OCI-M2 (cell line): Measurements from ENCODE around the gene PPP1R9A.

Experiments
- DNase-seq: peaks from one replicate; lab custom pipeline; 2025; ENCODE audit not compliant: unreplicated experiment; lab: John Stamatoyannopoulos, UW

PPP1R9A gene

GRCh38 chr7:95198863-95199262 is 291.5 kb downstream of the PPP1R9A start:
- DNase-seq: no peak

DNA sequence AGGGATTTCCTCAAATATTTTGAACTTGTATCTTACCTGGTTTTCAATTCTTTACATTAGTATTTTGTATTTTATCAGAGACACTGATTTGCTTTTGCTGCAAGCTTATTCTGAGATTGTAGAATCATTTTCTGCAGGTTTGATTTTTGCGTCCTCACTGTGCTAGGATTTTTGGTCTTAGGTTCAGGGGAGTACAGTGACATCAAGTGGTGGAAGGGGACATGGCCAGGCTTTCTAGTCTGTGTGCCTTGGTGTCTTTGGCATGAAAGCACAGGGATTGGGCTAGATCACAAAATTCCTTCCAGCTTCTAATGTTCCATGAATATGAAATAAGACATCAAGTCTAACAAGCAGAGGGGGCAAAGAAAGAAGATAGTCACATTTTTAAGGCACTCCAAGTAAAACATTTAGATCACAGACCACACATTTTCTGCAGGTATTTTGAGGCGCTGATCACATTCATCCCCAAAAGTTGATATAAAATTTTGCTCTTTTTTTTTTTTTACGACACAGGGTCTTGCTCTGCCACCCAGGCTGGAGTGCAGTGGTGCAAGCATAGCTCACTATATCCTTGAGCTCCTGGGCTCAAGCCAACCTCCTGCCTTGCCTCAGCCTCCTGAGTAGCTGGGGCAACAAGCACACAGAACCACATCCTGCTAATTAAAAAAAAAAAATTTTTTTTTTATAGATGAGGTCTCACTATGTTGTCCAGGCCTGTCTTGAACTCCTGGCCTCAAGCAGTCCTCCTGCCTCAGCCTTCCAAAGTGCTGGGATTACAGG is 292.6 kb downstream of the PPP1R9A start:
- DNase-seq: no peak

DNA sequence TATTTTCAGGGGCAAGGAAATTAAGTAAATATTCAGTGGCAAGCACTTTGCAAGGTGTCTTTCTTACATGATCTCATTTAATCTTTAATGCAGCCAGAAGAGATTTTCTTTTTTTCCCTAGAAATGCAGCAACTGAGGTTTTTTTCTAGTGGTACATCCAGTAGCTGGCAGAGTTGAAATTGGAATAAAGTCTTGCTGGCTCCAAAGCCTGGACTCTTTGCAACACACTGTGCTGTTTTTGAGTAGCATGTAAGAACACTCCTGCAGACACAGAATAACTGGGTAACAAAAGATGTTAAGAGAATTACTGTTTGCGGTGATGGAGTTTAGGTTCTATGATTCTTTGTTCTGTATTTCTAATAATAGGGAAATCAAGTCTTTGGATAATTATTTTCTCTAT is 293.3 kb downstream of the PPP1R9A start:
- no peak for DNase-seq

GRCh38 chr7:95201727-95202126 is 294.3 kb downstream of the PPP1R9A start:
- no peak for DNase-seq

DNA sequence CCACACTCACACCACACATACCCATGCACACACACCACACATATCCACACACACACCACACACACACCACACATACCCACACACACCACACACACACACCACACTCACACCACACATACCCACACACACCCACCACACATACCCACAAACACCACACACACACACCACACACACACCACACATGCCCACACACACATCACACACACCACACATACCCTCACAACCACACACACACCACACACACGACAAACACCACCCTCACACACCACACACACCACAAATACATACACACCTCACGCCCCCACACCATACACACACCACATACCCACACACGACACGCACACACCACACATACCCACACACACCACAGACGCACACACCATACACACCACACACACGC is 297.2 kb downstream of the PPP1R9A start:
- no peak for DNase-seq

DNA sequence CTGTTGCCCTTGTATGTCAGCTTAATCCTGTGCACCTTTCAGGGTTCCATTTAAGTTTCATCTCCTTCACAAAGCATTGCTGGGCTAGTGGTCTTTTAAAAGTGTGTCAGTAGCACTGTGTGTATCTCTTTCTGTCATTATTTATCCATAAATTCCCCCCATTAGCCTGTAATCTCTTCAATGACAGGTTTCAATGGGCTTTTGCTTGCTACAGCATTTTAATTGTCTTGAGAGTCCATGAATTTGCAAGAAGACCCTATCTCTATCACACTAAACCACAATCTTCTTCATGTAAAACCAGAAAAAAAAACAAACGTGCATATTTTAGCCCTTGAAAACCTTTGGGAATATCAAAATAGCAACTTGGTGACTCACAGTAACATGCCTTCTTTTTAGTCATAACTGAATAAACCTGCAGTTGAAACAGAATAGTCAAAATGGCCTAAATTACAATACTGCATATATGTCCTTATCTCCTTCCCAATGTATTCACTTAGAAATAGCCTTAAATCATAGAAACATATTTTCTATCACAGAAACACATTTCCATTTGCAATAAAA is 298.4 kb downstream of the PPP1R9A start:
- DNase-seq: no peak

- DNase-seq: no peak
Observed at GRCh38 chr7:95209276-95209675, 301.9 kb downstream of the PPP1R9A start.

DNA sequence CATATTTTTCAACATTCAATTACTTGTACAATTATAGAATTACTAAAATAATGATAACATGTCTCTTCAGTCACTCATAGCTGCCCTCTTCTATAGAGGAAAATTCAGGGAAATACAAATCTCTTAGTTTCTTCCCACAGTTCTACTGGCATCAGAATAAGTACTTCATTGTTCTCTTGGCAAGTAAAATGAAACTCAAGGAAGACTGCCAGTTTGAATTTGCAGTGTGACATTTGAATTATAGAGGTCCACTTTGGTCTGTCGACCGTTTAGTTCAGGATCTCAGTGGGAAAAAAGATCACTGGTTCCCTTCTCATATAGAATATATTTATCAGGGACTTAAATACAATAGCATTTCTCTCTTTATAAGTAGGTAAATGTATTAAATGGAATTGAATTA is 302.4 kb downstream of the PPP1R9A start:
- no peak for DNase-seq

GRCh38 chr7:95213148-95213547 is 305.8 kb downstream of the PPP1R9A start:
- no peak for DNase-seq

- DNase-seq: no peak
Observed at GRCh38 chr7:95213809-95214492, 306.6 kb downstream of the PPP1R9A start.

- DNase-seq: no peak
Observed at GRCh38 chr7:95219721-95220120, 312.3 kb downstream of the PPP1R9A start.

DNA sequence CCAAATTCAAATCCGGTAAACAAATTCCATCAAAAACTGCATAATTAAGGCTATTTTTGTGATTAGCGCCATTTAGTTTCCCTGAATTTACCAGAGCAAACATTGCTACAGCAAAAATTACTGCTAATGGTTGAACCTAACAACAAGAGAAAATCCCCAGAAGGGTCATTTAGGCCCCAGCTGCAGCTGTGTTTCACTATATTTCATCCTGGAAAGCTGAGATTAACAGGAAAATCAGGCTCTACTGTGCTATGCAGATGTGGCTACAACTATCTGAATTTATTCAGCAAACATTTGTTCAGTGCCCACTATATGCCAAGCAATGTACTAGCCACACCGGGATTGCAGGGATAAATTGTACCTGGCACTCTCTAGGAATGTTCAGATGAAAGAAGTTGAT is 312.9 kb downstream of the PPP1R9A start:
- no peak for DNase-seq

DNA sequence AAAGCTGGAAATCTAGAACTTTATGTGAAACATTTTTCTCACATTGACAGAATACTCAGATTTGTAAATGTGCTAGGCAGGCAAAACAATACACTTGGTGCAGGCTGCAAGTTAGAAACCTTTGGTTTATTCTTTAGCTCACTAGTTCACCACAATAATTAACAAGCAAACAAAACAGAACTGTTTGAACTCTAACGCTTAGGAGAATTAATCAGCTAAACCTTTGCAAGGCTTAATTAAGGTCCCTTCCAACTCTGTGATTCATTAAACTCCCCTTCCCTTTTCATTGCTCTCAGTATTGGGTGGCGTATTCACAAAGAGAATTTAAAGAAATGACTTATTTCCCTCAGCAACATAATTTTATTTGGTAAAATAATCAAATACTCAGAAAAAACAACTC is 317.9 kb downstream of the PPP1R9A start:
- DNase-seq: no peak

DNA sequence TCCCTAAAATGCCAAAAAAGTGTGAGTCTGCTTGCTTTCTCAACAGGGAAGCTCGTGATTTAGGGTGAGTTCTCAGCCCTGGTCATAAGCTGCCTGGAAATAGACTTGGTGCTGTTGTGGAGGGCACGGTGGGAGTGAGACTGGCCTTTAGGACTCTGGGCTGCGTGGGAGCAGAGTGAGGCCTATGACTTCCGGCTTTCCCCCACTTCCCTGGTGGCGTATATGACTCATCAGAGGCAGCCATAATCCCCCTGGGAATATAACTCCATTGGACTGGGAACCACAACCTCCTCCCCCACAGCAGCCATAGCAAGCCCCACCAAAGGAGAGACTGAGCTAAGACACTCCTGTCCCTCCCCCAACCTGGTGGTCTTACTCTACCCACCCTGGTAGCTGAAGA is 321.9 kb downstream of the PPP1R9A start:
- DNase-seq: no peak

DNA sequence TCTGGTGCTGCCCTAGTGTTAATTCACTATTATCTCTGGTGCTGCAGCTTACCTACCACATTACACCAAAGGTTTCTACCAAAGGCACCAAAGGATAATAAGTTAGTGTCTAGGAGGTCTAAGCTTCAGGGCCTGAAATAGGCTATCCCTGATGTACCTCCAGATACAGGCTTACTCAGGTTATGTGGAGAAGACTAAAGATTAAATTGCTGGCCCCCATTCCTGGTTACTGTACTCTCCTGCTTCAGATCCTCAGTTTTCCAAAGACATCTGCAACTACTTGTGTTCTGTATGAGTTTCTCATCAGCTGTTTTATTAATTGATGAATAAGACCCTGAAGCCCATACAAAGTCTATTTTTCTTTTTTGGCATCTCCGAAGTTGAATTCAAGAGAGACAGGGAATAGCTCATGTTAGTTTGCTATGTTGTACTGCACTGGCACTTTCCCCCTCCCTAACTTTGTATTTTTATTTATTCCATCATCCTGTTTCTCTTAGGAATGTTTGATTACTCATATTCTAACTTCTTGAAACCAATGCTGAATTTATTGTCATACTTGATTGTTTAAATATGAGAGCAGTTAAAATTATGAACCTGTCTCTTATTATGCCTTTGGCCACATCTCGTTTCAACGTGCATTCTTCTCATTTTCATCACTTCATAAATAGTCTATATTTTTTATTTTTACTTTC is 331.0 kb downstream of the PPP1R9A start:
- DNase-seq: no peak

DNA sequence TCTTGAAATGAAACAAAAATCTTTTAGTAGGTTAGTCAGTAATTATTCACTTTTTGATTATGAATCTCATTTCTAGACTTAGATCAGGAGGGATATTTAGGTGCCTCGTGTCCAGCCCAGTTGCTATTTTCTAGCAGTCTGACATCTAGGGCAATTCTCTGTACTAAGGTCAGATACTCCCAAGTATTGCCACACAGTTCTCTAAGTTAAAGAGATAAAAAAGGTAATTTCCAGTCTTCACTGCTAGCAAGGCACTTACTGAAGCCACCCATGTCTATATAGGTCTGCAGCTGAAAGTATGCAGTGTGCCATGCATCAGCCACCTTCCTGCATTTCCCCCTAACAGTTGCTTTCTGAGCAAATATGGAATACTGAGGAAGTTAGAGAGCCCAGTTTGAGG is 333.5 kb downstream of the PPP1R9A start:
- no peak for DNase-seq

- no peak for DNase-seq
Observed at GRCh38 chr7:95242266-95242665, 334.9 kb downstream of the PPP1R9A start.

GRCh38 chr7:95244616-95245015 is 337.2 kb downstream of the PPP1R9A start:
- no peak for DNase-seq

- DNase-seq: no peak
Observed at GRCh38 chr7:95245828-95246500, 338.6 kb downstream of the PPP1R9A start.

- no peak for DNase-seq
Observed at GRCh38 chr7:95246831-95247370, 339.5 kb downstream of the PPP1R9A start.

- no peak for DNase-seq
Observed at GRCh38 chr7:95250571-95250970, 343.2 kb downstream of the PPP1R9A start.
